MM.1S (cell line): ENCODE measurements around the gene CAMSAP1.

ENCODE experiments used
- DNase-seq: peaks from one replicate; pipeline ENCODE4 v3.0.0-alpha.2; 2015
- H2AFZ ChIP-seq: fragments of 300-600 bp; sonication (generic); 2 replicates; pipeline ENCODE4 v1.6.0; 2016; ENCODE audit warnings: antibody characterized with exemption, low read length
- H3F3A ChIP-seq: fragments of 300-600 bp; sonication (generic); 2 replicates; pipeline ENCODE4 v1.6.1; 2016; ENCODE audit warnings: mild to moderate bottlenecking, antibody characterized with exemption, low read length, moderate library complexity, mixed read lengths; ENCODE audit not compliant: insufficient read depth
- H3K27ac ChIP-seq: fragments of 300-600 bp; sonication (generic); 2 replicates; pipeline ENCODE4 v1.5.1; 2016; ENCODE audit warnings: mild to moderate bottlenecking, low read length
- H3K27me3 ChIP-seq: fragments of 300-600 bp; sonication (generic); replicated peaks from 2 replicates; pipeline ENCODE4 v1.6.0; 2016; ENCODE audit warnings: low read length; ENCODE audit not compliant: insufficient read depth
- H3K36me3 ChIP-seq: fragments of 300-600 bp; sonication (generic); replicated peaks from 2 replicates; pipeline ENCODE4 v1.6.1; 2016; ENCODE audit warnings: mild to moderate bottlenecking, low read length, mixed read lengths; ENCODE audit not compliant: insufficient read depth
- H3K4me1 ChIP-seq: fragments of 300-600 bp; sonication (generic); 2 replicates; pipeline ENCODE4 v1.6.1; 2016; ENCODE audit warnings: low read length, mixed read lengths
- H3K4me2 ChIP-seq: fragments of 300-600 bp; sonication (generic); 2 replicates; pipeline ENCODE4 v1.6.0; 2016; ENCODE audit warnings: low read depth, low read length
- H3K4me3 ChIP-seq: fragments of 300-600 bp; sonication (generic); 2 replicates; pipeline ENCODE4 v1.5.1; 2016; ENCODE audit warnings: low read length, mixed read lengths
- H3K79me2 ChIP-seq: fragments of 300-600 bp; sonication (generic); 2 replicates; pipeline ENCODE4 v1.6.1; 2016; ENCODE audit warnings: mixed run types, low read length, mixed read lengths
- H3K9ac ChIP-seq: fragments of 300-600 bp; sonication (generic); 2 replicates; pipeline ENCODE4 v1.6.1; 2016; ENCODE audit warnings: low read length, mixed read lengths
- H3K9me2 ChIP-seq: fragments of 300-600 bp; sonication (generic); replicated peaks from 2 replicates; pipeline ENCODE4 v1.6.1; 2016; ENCODE audit warnings: mild to moderate bottlenecking, low read length, mixed read lengths; ENCODE audit not compliant: insufficient read depth
- H3K9me3 ChIP-seq: fragments of 300-600 bp; sonication (generic); replicated peaks from 2 replicates; pipeline ENCODE4 v1.6.1; 2016; ENCODE audit warnings: mild to moderate bottlenecking, low read length, mixed read lengths; ENCODE audit not compliant: insufficient read depth
- H4K20me1 ChIP-seq: fragments of 300-600 bp; sonication (generic); 2 replicates; pipeline ENCODE4 v1.6.1; 2016; ENCODE audit warnings: mild to moderate bottlenecking, low read length, moderate library complexity, mixed read lengths; ENCODE audit not compliant: insufficient read depth
- EZH2 ChIP-seq: fragments of 300-600 bp; sonication (generic); optimal IDR thresholded peaks from 2 replicates; pipeline ENCODE3; 2017; ENCODE audit warnings: low read depth, mild to moderate bottlenecking, antibody characterized with exemption, low read length, mixed read lengths
- EZH2phosphoT487 ChIP-seq: fragments of 300-600 bp; sonication (generic); IDR thresholded peaks from 2 replicates; pipeline ENCODE4 v1.6.1; 2018; ENCODE audit warnings: antibody characterized with exemption, low read length
- TF ChIP-seq, protein P1 (sequence below): fragments of 300-600 bp; sonication (generic); IDR thresholded peaks from 2 replicates; pipeline ENCODE4 v1.5.1; 2016; ENCODE audit warnings: antibody characterized with exemption, low read length, mixed read lengths

CAMSAP1 gene

DNA sequence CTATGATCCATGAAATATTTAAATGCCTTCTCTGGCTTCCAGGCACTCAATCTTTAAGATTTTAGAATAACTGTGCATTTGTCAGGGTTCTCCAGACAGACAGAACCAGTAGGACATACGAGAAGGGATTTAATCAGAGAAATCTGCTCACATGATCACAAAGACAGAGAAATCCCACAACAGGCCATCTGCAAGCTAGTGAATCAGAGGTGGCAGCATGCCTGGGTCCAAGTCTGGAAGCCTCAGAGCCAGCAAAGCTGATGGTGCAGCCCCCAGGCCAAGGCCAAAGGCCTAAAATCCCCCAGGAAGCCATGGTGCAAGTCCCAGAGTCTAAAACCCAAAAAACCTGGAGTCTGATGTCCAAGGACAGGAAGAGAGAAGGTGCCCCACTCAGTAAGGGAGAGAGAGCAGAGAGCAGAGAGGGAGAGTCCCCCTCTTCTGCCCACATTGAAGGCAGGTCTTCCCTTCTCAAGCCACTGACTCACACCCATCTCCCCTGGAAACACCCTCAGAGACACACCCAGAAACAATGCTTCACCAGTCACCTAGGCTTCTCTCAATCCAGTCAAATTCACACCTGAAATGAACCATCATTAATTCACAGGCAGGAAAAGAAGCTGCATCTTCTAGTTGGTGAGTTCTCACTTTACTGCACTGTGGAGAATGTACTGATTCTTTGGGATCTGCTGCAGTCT lies 48.7 kb downstream of the CAMSAP1 start:
- no peak overlapping the region for H3K27ac ChIP-seq
- no peak for DNase-seq

GRCh38 chr9:135857843-135858242 lies 49.5 kb downstream of the CAMSAP1 start:
- no peaks in the 10 kb centered on the region for H3K4me1 ChIP-seq
- no peaks in the 10 kb centered on the region for H3K79me2 ChIP-seq
- H3K9me3 ChIP-seq = no peaks in the 10 kb centered on the region
- DNase-seq = no peak
- no peaks in the 10 kb centered on the region for H3F3A ChIP-seq
- no peaks in the 10 kb centered on the region for H3K9me2 ChIP-seq
- H3K27me3 ChIP-seq = no peaks in the 10 kb centered on the region
- no peak overlapping the region for H3K9ac ChIP-seq
- no peak for TF ChIP-seq EZH2phosphoT487
- no peak for TF ChIP-seq EZH2
- TF ChIP-seq, protein P1, sequence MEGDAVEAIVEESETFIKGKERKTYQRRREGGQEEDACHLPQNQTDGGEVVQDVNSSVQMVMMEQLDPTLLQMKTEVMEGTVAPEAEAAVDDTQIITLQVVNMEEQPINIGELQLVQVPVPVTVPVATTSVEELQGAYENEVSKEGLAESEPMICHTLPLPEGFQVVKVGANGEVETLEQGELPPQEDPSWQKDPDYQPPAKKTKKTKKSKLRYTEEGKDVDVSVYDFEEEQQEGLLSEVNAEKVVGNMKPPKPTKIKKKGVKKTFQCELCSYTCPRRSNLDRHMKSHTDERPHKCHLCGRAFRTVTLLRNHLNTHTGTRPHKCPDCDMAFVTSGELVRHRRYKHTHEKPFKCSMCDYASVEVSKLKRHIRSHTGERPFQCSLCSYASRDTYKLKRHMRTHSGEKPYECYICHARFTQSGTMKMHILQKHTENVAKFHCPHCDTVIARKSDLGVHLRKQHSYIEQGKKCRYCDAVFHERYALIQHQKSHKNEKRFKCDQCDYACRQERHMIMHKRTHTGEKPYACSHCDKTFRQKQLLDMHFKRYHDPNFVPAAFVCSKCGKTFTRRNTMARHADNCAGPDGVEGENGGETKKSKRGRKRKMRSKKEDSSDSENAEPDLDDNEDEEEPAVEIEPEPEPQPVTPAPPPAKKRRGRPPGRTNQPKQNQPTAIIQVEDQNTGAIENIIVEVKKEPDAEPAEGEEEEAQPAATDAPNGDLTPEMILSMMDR = no peak
- H3K36me3 ChIP-seq = no peaks in the 10 kb centered on the region
- no peak overlapping the region for H3K4me3 ChIP-seq
- no peak overlapping the region for H3K27ac ChIP-seq
- no peaks in the 10 kb centered on the region for H4K20me1 ChIP-seq
- no peak overlapping the region for H3K4me2 ChIP-seq
- no peak overlapping the region for H2AFZ ChIP-seq

More for the DNA sequence above, 48.7 kb downstream of the CAMSAP1 start:
- Histone ChIP-seq H3K4me2 (no peak overlapping the region), H3K9me3 (no peaks in the 10 kb centered on the region), H3K27me3 (no peaks in the 10 kb centered on the region), H3K9ac (no peak overlapping the region), H3K79me2 (0 out of 2 replicates have a peak, but pooled peaks cover under 1% of the 10 kb centered on the region), H3K4me1 (no peaks in the 10 kb centered on the region), H3K4me3 (no peak overlapping the region), H2AFZ (no peak overlapping the region), H4K20me1 (0 out of 2 replicates have a peak, but pooled peaks cover under 1% of the 10 kb centered on the region), H3K9me2 (no peaks in the 10 kb centered on the region), H3K36me3 (no peaks in the 10 kb centered on the region), H3F3A (no peaks in the 10 kb centered on the region)
- TF ChIP-seq EZH2phosphoT487 = no peak
- TF ChIP-seq EZH2 = no peak
- TF ChIP-seq, protein P1 = no peak

DNA sequence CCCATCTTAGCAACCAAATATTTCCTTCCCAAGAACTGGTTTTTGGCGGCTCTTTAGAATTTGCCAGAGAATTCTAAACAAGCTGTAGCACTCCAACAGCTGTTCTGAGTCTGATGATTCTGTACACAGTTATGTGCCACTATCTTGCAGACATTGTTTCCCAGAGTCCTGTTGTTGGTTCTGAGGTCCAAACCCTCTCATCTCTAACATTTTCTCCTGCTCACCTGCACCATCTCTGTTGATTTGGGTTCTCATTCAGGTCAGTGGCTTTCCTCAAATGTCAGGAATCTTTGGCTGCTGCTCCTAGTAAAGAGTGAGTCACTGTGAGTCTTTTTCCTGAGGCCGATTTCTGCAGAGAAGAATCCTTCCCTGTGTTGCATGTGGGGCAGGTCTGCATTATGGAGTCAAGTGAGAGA lies 50.0 kb downstream of the CAMSAP1 start:
- Histone ChIP-seq H3K79me2 (no peaks in the 10 kb centered on the region), H3K27me3 (no peaks in the 10 kb centered on the region), H3K36me3 (no peaks in the 10 kb centered on the region)

GRCh38 chr9:135851748-135852147 lies 55.6 kb downstream of the CAMSAP1 start:
- Histone ChIP-seq H3K9me2 (no peaks in the 10 kb centered on the region), H2AFZ (no peak overlapping the region), H3K4me3 (no peak overlapping the region), H3K27me3 (no peaks in the 10 kb centered on the region), H3K36me3 (no peaks in the 10 kb centered on the region), H3K4me1 (no peaks in the 10 kb centered on the region), H4K20me1 (no peaks in the 10 kb centered on the region), H3F3A (no peaks in the 10 kb centered on the region), H3K9me3 (no peaks in the 10 kb centered on the region), H3K4me2 (no peak overlapping the region), H3K9ac (no peak overlapping the region), H3K79me2 (no peaks in the 10 kb centered on the region), H3K27ac (no peak overlapping the region)
- TF ChIP-seq, protein P1 = no peak
- TF ChIP-seq EZH2 (no peak), EZH2phosphoT487 (no peak)
- no peak for DNase-seq

More for the DNA sequence above, 50.0 kb downstream of the CAMSAP1 start:
- Histone ChIP-seq H3K9me2 (no peaks in the 10 kb centered on the region), H4K20me1 (no peaks in the 10 kb centered on the region), H3K4me3 (no peak overlapping the region), H3K9ac (no peak overlapping the region), H3K9me3 (no peaks in the 10 kb centered on the region), H3F3A (no peaks in the 10 kb centered on the region), H3K4me2 (no peak overlapping the region), H2AFZ (no peak overlapping the region), H3K27ac (no peak overlapping the region), H3K4me1 (no peaks in the 10 kb centered on the region)
- no peak for TF ChIP-seq EZH2phosphoT487
- no peak for DNase-seq
